GM20000 (cell line): ENCODE measurements around the gene SNX25.
"Not testable (repeated sequence)": the region's sequence is repeated elsewhere in the genome, so short reads cannot be mapped to it uniquely, and the experiment has no call there.

ENCODE experiments used
- DNase-seq: peaks from one replicate; pipeline ENCODE4 v3.0.0; 2012; ENCODE audit warnings: low spot score
- TF ChIP-seq, protein P1 (sequence below): IDR thresholded peaks from 2 replicates; pipeline ENCODE4 v1.5.1; 2012; ENCODE audit warnings: mild to moderate bottlenecking, control low read depth; ENCODE audit errors: extremely low read depth, missing control alignments

Gene SNX25

DNA sequence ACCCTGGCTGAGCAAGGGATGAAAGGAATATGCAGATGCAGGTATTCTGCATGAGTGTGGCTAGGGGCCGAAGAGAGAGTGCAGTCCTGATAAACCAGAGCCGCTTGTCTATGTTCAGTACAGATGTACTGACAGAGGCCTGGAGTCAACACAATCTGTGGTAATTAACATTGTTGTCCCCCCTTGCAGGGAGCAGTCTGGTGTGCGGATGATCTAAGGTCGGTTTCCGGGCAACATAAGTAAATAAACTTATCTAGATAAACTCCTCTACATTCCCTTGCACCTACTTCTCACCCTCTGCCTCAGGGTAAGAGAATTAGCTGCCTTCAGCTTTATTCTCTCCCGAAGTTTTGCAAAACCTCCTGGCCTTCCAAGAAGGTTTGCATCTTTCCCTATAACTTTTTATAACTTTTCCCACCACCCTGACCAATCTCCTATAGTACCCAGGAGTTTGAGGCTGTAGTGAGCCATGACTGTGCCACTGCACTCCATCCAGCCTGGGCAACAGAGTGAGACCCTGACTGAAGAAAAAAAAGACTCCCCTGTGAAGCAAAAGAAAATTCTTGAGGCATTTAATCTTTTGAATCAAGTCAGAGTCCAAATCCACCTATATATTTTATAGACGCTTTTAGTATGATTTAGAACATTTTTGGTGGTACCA lies 26.6 kb downstream of the SNX25 start:
- DNase-seq = no peak
- TF ChIP-seq, protein P1, sequence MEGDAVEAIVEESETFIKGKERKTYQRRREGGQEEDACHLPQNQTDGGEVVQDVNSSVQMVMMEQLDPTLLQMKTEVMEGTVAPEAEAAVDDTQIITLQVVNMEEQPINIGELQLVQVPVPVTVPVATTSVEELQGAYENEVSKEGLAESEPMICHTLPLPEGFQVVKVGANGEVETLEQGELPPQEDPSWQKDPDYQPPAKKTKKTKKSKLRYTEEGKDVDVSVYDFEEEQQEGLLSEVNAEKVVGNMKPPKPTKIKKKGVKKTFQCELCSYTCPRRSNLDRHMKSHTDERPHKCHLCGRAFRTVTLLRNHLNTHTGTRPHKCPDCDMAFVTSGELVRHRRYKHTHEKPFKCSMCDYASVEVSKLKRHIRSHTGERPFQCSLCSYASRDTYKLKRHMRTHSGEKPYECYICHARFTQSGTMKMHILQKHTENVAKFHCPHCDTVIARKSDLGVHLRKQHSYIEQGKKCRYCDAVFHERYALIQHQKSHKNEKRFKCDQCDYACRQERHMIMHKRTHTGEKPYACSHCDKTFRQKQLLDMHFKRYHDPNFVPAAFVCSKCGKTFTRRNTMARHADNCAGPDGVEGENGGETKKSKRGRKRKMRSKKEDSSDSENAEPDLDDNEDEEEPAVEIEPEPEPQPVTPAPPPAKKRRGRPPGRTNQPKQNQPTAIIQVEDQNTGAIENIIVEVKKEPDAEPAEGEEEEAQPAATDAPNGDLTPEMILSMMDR = no peak

- no peak for DNase-seq
- TF ChIP-seq, protein P1 = no peak
Observed at GRCh38 chr4:185237175-185237574, 27.8 kb downstream of the SNX25 start.

DNA sequence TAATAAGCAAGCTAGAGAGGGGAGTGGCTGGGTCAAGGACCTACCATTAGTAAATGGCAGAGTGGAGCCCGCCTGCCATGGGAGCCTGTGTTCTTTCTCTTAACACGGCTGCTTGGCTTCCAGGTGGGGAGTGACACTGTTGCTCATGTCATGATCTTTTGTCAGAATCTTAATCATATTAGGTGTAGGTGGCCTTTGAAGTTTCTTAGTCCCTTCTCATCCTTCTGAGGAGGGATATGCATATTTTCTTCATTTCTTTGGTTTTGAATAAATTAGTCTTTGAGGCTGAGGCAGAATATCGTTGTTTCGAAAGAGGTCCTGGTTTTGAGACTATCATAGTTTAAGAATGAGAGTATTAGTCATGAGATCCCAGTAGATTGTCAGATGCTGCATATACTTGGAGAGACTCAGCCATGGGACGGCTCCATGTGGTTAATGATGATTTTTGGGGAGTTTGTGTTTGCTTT lies 28.9 kb downstream of the SNX25 start:
- TF ChIP-seq, protein P1 = no peak

DNA sequence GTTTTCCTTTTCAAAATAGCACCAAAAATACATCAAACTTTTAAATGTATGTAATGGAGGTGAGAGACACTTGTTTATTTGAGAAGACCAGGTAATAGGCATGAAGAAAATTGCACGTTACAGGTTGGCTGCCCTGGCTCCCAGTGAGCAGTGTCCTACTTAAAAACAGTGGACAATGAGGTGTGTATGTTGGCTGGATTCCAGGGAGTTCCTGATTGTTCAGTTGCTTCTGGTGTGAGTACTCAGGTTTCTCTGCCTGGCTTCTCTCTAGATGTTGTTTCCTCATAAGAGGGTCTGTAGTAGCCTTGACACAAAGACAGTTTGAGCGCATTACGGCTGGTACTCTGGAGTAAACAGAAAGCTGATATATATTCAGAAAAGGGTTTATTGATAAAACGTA lies 29.4 kb downstream of the SNX25 start:
- TF ChIP-seq, protein P1 = no peak
- no peak for DNase-seq

More for the DNA sequence above, 28.9 kb downstream of the SNX25 start:
- DNase-seq = no peak

- DNase-seq = not testable (repeated sequence)
Observed at GRCh38 chr4:185240486-185240885, 31.1 kb downstream of the SNX25 start.

- DNase-seq = no peak
- TF ChIP-seq, protein P1 = no peak
Observed at GRCh38 chr4:185242749-185243533, 33.5 kb downstream of the SNX25 start.

- TF ChIP-seq, protein P1 = no peak
- DNase-seq = no peak
Observed at GRCh38 chr4:185243879-185244278, 34.5 kb downstream of the SNX25 start.

- TF ChIP-seq, protein P1 = no peak
- DNase-seq = no peak
Observed at GRCh38 chr4:185244763-185245162, 35.4 kb downstream of the SNX25 start.
